Measurements from ENCODE around the gene RAI1. TPM values are rescaled to one million over a fixed set of nuclear protein-coding genes. Genes with fewer than 3 reads are reported as not detected.

The RAI1 gene
- total and polyA plus RNA-seq, 10 of the 15 experiments (the other 5 are each of a cell fraction or from before 2014, with no cell fraction given): 0.66 to 37.7 (median 6.0) TPM

DNA sequence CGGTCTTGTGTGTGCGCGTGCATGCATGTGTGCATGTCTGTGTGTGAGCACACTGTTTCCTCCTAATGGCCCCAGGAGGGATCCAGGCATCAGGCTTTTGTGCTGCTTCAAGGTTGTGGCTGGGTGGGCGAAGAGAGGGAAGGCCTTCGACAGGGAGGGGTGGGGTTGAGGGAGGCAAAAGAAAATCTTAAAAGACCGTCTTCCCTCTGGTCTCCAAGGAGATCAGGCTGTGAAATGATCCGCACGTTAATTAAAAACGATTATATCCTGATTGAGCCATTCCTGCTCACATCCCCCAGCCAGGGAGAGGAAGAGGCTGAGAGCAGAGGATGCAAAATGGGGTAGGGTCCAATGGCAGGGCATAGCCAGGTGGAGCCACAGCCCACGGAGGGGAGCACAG lies 46.9 kb downstream of the RAI1 start:
- ATAC-seq (no peak), FAIRE-seq (no peak), DNase-seq (ENCODE audit: low read depth, low spot score) (no peak)
- TF ChIP-seq ZBED1 (IDR thresholded peaks at IDR 0.05; ENCODE audit: borderline replicate concordance) (no peak), CEBPB (IDR thresholded peaks at IDR 0.05; ENCODE audit: borderline replicate concordance in 1 of 2, low read depth in 2 of 2, low read length in 2 of 2) (no peak), FOXM1 (IDR thresholded peaks at IDR 0.05; ENCODE audit: low read depth, low read length) (no peak), BMI1 (IDR thresholded peaks at IDR 0.05; ENCODE audit: borderline replicate concordance) (no peak)
- TF ChIP-seq, protein P1, sequence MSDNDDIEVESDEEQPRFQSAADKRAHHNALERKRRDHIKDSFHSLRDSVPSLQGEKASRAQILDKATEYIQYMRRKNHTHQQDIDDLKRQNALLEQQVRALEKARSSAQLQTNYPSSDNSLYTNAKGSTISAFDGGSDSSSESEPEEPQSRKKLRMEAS (IDR thresholded peaks at IDR 0.05; ENCODE audit: low read depth, low read length): no peak
- Histone ChIP-seq H3K79me2 (ENCODE audit: control insufficient read depth, insufficient read depth, low read length) (peaks cover 3% of the 10 kb centered on the region), H3K9me3 (replicated peaks; ENCODE audit: control insufficient read depth, insufficient read depth, low read length) (no peaks in the 10 kb centered on the region), H3K36me3 (ENCODE audit: control insufficient read depth in 2 of 2, insufficient read depth in 2 of 2, low read length in 1 of 2) (peaks cover 0 to 20% of the 10 kb centered on the region in 2 experiments; a peak in 3 of 4 replicates), H3K9ac (ENCODE audit: control insufficient read depth, insufficient read depth, low read length) (no peak overlapping the region), H2AFZ (ENCODE audit: control insufficient read depth, low read depth, low read length) (no peak overlapping the region), H3K4me3 (no peak overlapping the region), H4K20me1 (ENCODE audit: control insufficient read depth, insufficient read depth) (peaks cover 5% of the 10 kb centered on the region), H3K27me3 (replicated peaks in 1 of 2; ENCODE audit: control insufficient read depth in 2 of 2, insufficient read depth in 2 of 2, low read length in 1 of 2) (no peaks in the 10 kb centered on the region), H3K4me1 (ENCODE audit: control insufficient read depth, insufficient read depth, low read length) (peaks cover 5% of the 10 kb centered on the region), H3K4me2 (ENCODE audit: control insufficient read depth, insufficient read depth) (no peak overlapping the region), H3K27ac (ENCODE audit: control insufficient read depth, insufficient read depth) (no peak overlapping the region)
- POLR2A ChIA-PET: interaction anchor here (0.5 kb wide), 1 partner anchor 52 kb away, joined by 3 read pairs; no protein-coding TSS in a partner anchor
- RAD21 ChIA-PET (ENCODE audit: unreplicated experiment): interaction anchor here (1.1 to 1.9 kb wide), 3 partner anchors 36 to 191 kb away, joined by 3 to 4 read pairs (median 4); no protein-coding TSS in a partner anchor
- SMC1A ChIA-PET (ENCODE audit: uncharacterized antibody, unreplicated experiment): interaction anchor here (1.3 kb wide), 1 partner anchor 21 kb away, joined by 4 read pairs; no protein-coding TSS in a partner anchor
- WGBS (ENCODE audit: insufficient coverage, insufficient replicate concordance, low lambda C conversion rate, missing lambda C conversion rate): 87% methylated on average over 10 of the region's 10 CpGs
- in situ Hi-C loops (cut with MboI) (no loop called here), intact Hi-C loops (cut with micrococcal nuclease; ENCODE audit: unreplicated experiment) (loop anchor here (2.0 to 5.0 kb wide), 2 partner anchors 46 to 133 kb away; partner anchors contain the start of gene RAI1)
- CTCF ChIA-PET: interaction anchor here (1.4 to 2.0 kb wide), 2 partner anchors 21 to 38 kb away, joined by 3 to 7 read pairs; no protein-coding TSS in a partner anchor
- no TSS peak for BruUV-seq (replicated peaks)
